Right forelimb (tissue), 1 donor: ENCODE measurements around the gene GDF2.

Source experiments
- DNase-seq: peaks from one replicate; pipeline ENCODE4 v3.0.0-alpha.2; 2018

The GDF2 gene

DNA sequence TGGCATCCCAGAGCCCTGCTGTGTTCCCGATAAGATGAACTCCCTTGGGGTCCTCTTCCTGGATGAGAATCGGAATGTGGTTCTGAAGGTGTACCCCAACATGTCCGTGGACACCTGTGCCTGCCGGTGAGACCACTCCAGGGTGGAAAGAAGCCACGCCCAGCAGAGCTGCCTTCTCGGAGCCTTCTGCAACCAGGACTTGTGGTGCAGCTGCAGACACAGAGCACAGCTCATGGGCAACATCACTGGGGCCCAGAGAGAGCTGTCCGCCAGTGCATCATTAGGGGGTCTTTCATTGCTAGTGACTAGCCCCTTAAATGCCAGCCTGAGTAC lies 9.6 kb upstream of the GDF2 start:
- DNase-seq, result no peak

GRCh38 chr10:47314416-47314970 lies 7.8 kb upstream of the GDF2 start:
- no peak for DNase-seq

GRCh38 chr10:47315421-47315820 lies 6.8 kb upstream of the GDF2 start:
- DNase-seq, result no peak

DNA sequence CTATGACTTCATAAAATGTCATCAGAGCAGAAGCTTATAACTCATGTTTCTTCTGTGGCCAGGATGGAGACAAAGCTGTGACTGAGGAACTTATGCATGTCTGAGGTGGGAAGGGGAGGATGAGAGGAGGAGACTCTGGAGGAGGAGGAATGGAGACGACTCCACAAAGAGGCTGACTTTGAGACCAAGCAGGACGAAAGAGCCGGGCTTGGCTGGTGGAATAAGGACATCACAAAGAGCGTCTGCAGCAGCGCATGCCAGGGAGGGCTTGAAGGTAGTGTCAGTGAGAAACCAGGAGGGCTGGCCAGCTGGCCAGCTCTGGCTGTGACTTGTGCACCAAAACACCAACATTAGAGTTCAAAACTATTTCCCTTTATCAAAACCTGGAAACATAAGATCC lies 6.1 kb upstream of the GDF2 start:
- DNase-seq, result no peak

GRCh38 chr10:47317251-47317650 lies 5.0 kb upstream of the GDF2 start:
- no peak for DNase-seq

DNA sequence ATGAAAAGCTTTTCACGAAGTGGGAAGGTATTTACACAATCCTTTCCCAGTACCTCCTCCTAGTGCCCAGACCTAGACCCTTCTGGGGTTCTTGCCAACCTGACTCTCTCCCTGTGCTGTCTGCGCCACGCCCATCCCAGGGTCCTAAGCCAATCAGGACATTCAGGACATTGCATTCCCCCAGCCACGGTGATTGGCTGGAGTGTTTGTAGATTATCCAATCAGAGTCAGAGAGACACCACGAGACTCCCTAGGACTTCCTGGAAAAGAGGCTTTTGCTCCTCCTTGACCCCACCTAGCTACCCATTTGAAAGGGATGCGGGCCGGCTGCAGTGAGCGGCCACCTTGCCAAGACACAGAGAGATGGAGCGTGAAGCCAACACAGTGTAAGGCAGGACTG lies 3.5 kb upstream of the GDF2 start:
- no peak for DNase-seq

DNA sequence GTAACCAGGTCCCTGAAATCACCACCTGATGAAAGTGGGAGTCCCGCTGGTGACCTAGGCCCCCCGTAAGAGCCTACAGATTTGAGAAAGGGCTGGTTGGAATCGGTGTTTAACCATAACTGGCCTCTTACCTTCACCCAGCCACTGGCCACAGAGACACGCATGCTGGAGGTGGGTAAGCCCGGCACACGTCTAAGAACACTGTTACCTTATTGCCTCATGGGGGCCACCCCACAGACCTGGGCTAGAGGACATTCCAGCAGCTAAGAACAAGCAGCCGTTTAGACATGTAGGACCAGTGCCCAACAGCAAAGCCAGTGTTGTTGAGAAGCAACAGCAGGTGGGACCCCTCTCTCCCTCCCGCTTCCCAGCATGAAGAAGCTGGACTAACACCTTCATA lies 2.5 kb upstream of the GDF2 start:
- no peak for DNase-seq

DNA sequence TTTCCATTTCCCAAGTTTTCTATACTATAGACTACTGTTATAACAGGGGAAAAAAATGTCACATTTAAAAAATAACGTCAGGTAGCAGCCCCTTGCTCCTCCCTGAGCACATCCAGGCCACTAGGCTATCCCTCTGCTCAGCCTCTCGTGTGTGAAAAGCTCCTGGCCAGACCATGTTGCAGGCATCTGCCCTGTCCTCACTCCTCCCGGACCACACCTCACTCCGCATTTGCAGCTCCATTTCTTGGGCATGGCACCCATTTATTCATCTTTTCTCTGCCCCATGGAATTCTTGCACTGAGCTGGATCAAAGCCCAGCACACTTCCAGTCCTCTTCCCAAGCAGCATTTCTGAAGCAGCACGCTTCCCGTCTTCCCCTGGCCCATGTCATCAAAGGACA lies 1.4 kb upstream of the GDF2 start:
- no peak for DNase-seq

- no peak for DNase-seq
Observed at GRCh38 chr10:47321521-47322195, 596 bp upstream of the GDF2 start.

- no peak for DNase-seq
Observed at GRCh38 chr10:47323087-47323486, 833 bp downstream of the GDF2 start.

GRCh38 chr10:47323636-47324296 lies 1.5 kb downstream of the GDF2 start:
- no peak for DNase-seq

DNA sequence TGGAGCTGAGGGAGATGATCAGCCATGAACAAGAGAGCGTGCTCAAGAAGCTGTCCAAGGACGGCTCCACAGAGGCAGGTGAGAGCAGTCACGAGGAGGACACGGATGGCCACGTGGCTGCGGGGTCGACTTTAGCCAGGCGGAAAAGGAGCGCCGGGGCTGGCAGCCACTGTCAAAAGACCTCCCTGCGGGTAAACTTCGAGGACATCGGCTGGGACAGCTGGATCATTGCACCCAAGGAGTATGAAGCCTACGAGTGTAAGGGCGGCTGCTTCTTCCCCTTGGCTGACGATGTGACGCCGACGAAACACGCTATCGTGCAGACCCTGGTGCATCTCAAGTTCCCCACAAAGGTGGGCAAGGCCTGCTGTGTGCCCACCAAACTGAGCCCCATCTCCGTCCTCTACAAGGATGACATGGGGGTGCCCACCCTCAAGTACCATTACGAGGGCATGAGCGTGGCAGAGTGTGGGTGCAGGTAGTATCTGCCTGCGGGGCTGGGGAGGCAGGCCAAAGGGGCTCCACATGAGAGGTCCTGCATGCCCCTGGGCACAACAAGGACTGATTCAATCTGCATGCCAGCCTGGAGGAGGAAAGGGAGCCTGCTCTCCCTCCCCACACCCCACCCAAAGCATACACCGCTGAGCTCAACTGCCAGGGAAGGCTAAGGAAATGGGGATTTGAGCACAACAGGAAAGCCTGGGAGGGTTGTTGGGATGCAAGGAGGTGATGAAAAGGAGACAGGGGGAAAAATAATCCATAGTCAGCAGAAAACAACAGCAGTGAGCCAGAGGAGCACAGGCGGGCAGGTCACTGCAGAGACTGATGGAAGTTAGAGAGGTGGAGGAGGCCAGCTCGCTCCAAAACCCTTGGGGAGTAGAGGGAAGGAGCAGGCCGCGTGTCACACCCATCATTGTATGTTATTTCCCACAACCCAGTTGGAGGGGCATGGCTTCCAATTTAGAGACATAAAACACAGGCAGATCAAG lies 3.3 kb downstream of the GDF2 start:
- no peak for DNase-seq

DNA sequence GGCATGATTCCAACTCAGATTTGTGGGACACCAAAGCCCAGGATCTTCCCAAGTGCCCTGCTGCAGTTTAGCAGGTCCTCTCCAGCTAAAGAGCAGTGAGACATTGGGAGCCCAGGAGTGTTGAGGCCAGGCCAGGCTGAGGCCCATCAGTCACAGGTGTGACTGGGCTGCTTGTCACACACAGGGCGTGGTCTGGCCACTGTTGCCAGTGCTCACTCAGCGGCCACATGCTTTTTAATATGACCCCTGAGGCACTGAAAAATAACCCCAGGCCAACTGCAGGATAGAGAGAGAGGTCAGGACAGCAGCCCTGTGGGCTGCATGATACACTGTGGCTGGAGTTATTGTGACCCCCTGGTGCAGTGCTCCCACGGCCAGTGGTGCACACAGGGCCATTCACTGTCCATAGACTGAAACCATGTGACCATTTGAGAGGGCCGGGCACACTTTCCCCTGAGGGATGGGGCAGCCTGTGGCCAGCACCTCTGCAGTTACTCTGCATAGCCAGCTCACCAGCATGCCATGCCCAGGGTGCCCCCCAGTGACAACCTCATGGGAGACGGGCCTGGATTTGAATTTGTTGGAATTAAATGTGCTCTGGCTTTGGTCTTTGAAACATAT lies 4.2 kb downstream of the GDF2 start:
- no peak for DNase-seq

DNA sequence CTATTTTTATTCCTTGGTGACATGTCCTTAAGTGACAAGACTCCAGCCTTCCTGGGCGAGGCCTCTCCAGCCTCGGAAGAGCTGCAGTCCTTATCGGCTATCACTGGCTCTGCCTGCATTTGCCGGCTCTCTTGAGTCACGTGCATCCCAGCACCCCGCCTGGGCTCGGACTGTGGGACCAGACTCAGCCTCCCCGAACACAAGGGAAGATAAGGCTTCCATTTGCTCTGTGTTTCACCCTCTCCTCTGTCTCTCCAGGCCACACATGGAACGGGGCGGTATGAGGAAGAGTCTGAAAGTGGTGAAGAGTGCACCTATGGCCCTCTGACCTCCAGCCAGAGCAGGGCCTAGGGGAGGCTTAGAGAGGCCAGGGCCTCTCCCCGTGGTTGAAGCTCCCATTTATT lies 4.7 kb downstream of the GDF2 start:
- no peak for DNase-seq

GRCh38 chr10:47329855-47330254 lies 7.6 kb downstream of the GDF2 start:
- DNase-seq, result no peak

DNA sequence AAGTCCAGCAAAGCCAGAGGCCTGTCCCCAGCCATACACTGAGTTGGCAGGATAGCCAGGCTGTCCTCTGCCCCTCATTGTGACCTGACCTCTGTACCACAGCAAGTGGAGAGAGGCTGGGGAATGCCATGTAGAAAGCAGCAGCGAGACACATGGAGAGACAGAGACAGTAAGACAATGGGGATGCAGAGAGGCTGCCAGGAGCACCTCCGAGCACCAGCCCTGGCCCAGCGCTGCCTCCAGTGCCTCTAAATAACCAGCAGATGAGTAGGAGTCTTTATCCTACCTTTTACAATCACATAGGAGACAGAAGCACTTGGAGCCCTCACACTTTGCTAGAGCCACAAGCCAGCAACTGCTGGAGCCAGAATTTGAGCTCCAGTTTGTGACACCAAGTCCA lies 8.1 kb downstream of the GDF2 start:
- no peak for DNase-seq

GRCh38 chr10:47330804-47331203 lies 8.6 kb downstream of the GDF2 start:
- DNase-seq, result no peak

DNA sequence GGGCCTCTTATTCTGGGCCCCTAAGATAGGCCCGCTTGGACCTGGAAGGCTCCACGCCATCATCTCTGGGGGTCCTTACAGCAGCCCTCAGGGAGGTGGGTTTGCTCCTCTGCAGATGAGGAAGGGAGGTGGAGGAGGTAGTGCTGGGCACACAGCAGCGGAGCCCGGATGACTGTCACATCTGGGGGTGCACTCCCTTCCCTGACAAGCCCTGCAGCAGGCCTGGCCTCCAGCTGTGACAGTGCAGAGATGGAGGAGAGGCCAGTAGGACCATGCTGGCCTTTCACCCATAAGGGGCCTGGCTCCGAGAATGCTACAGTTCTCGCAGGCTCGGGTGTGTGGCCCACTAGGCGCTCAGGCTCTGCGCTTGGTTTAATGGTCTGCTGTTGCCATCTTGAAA lies 9.2 kb downstream of the GDF2 start:
- no peak for DNase-seq

DNA sequence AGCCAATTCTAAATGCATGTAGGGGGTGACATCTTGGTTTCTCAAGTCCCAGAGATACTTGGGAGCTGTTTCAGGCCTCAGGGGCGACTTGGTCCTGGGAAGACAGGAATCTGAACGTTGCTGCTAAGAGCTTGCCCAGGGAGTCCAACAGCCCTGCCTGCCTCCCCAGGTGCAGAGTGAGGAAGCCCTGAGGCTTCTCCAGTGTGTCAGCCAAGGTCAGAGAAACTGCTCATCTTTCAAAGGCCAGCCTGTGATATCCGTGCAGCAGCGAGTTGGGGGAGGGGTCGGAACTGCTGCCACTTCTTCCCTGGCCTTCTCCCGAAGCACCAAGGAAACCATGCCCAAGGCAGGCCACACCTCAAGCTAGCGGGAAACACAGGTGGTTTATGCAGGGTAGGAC lies 9.7 kb downstream of the GDF2 start:
- DNase-seq, result no peak

- DNase-seq, result no peak
Observed at GRCh38 chr10:47332371-47332770, 10.1 kb downstream of the GDF2 start.

DNA sequence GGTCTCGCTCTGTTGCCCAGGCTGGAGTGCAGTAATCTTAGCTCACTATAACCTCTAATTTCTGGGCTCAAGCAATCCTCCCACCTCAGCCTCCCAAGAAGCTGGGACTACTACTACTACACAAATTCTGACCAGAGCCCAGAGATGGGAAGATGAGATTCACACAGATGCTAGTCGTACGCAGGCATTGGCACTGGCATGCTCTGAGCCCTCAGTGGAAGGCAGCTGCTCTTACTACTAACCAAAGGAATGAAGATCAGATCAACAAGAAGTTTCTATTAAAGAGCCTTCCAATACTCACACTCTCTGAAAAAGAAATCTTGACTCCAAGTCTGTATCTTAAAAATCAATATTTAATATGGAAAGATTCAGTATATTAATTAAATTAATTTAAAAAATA lies 10.7 kb downstream of the GDF2 start:
- DNase-seq, result no peak

DNA sequence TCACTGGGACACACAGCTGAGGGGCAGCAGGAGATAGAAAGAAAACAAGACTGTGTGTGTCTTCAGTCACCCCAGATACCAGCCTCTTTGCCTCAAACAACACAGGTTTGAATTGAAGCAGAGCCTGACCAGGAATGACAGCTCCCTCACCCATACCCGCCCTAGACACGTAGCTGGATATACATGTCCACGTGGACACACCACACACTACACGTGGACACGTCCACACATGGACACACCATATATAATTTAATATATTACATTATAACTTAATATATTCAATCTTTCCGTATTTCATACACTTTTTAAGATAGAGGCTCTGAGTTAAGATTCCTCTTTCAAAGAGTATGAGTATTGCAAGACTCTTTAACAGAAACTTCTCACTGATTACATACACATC lies 11.3 kb downstream of the GDF2 start:
- DNase-seq, result no peak
